CD14-positive monocyte (primary cell): ENCODE measurements around the gene CANT1. TPM values are rescaled to one million over a fixed set of nuclear protein-coding genes. Genes with fewer than 3 reads are reported as not detected.

ENCODE experiments used
- DNase-seq, 3 donors: peaks; one replicate each; pipeline ENCODE4 v3.0.0-alpha.2; 2011 to 2022
- H2AFZ ChIP-seq: 2 replicates; pipeline ENCODE4 v1.6.0; 2012; ENCODE audit warnings: mild to moderate bottlenecking, low read depth, low read length, inconsistent platforms; ENCODE audit not compliant: insufficient read depth, poor library complexity, severe bottlenecking
- H3K27ac ChIP-seq, 2 donors: 1 replicate in 1 of 2; 2 replicates in 1 of 2; pipeline ENCODE4 v1.5.1; 2012 to 2013; ENCODE audit warnings: low read length in 2 of 2, control low read depth in 1 of 2, inconsistent platforms in 1 of 2, low read depth in 1 of 2, mild to moderate bottlenecking in 1 of 2
- H3K27me3 ChIP-seq, 2 donors: one replicate each; pipeline versions ENCODE4 v1.6.0 to v1.6.1; 2011 to 2013; ENCODE audit warnings: low read length in 2 of 2; ENCODE audit not compliant: control insufficient read depth in 2 of 2, insufficient read depth in 2 of 2
- H3K36me3 ChIP-seq, 2 donors: replicated peaks in 1 of 2; 1 replicate in 1 of 2; 2 replicates in 1 of 2; pipeline versions ENCODE4 v1.5.1 to v1.6.1; 2012 to 2013; ENCODE audit warnings: low read length in 2 of 2, control low read depth in 1 of 2, inconsistent platforms in 1 of 2, mild to moderate bottlenecking in 1 of 2; ENCODE audit not compliant: insufficient read depth in 2 of 2, control insufficient read depth in 1 of 2
- H3K4me1 ChIP-seq, 2 donors: 1 replicate in 1 of 2; 2 replicates in 1 of 2; pipeline versions ENCODE4 v1.5.1 to v1.6.1; 2012 to 2013; ENCODE audit warnings: low read length in 2 of 2, control low read depth in 1 of 2, inconsistent platforms in 1 of 2, mild to moderate bottlenecking in 1 of 2, moderate library complexity in 1 of 2; ENCODE audit not compliant: insufficient read depth in 2 of 2, control insufficient read depth in 1 of 2
- H3K4me2 ChIP-seq: replicated peaks from 2 replicates; pipeline ENCODE3; 2012; ENCODE audit warnings: low read length, moderate library complexity, mild to moderate bottlenecking; ENCODE audit not compliant: poor library complexity, severe bottlenecking; ENCODE audit errors: extremely low read depth
- H3K4me3 ChIP-seq, 3 experiments: fragments of 200-600 bp in 1 of 3; sonication (generic) in 1 of 3; replicated peaks in 1 of 3; 1 replicate in 2 of 3; 2 replicates in 1 of 3; pipeline ENCODE4 v1.5.1; 2011 to 2013; ENCODE audit warnings: low read length in 3 of 3, mild to moderate bottlenecking in 3 of 3, control low read depth in 2 of 3, low read depth in 2 of 3, inconsistent platforms in 1 of 3, moderate library complexity in 1 of 3
- H3K79me2 ChIP-seq: 2 replicates; pipeline ENCODE4 v1.6.0; 2012; ENCODE audit warnings: mild to moderate bottlenecking, control low read depth, inconsistent platforms, low read length, moderate library complexity; ENCODE audit not compliant: insufficient read depth
- H3K9ac ChIP-seq: 2 replicates; pipeline ENCODE4 v1.6.0; 2017; ENCODE audit warnings: low read length, mild to moderate bottlenecking; ENCODE audit not compliant: insufficient read depth, poor library complexity, severe bottlenecking
- H3K9me3 ChIP-seq, 2 donors: replicated peaks in 1 of 2; 1 replicate in 1 of 2; 2 replicates in 1 of 2; pipeline versions ENCODE4 v1.5.1 to v1.6.1; 2012 to 2013; ENCODE audit warnings: low read length in 2 of 2, control low read depth in 1 of 2; ENCODE audit not compliant: control insufficient read depth in 1 of 2, insufficient read depth in 1 of 2
- H4K20me1 ChIP-seq: 2 replicates; pipeline ENCODE4 v1.6.0; 2012; ENCODE audit warnings: mild to moderate bottlenecking, low read length, control low read depth, moderate library complexity; ENCODE audit not compliant: insufficient read depth
- H3K27ac Mint-ChIP-seq, 7 donors: one replicate each; pipeline ENCODE4 v1.8.0; 2020; ENCODE audit warnings: mild to moderate bottlenecking in 7 of 7, mixed read lengths in 7 of 7, moderate library complexity in 6 of 7, inconsistent platforms in 2 of 7
- H3K27me3 Mint-ChIP-seq, 3 donors: one replicate each; pipeline ENCODE4 v1.8.0; 2021 to 2022; ENCODE audit warnings: low read depth in 3 of 3, mild to moderate bottlenecking in 3 of 3, mixed read lengths in 3 of 3, moderate library complexity in 3 of 3, inconsistent platforms in 1 of 3
- H3K36me3 Mint-ChIP-seq, 2 donors: one replicate each; pipeline ENCODE4 v1.8.0; 2020; ENCODE audit warnings: mixed read lengths in 2 of 2, inconsistent platforms in 1 of 2, mild to moderate bottlenecking in 1 of 2
- H3K4me1 Mint-ChIP-seq: one replicate; pipeline ENCODE4 v1.8.0; 2020; ENCODE audit warnings: mild to moderate bottlenecking, mixed read lengths
- H3K4me3 Mint-ChIP-seq, 2 donors: one replicate each; pipeline ENCODE4 v1.8.0; 2020; ENCODE audit warnings: mild to moderate bottlenecking in 2 of 2, mixed read lengths in 2 of 2, moderate library complexity in 1 of 2
- H3K9me3 Mint-ChIP-seq, 7 donors: one replicate each; pipeline ENCODE4 v1.8.0; 2020 to 2022; ENCODE audit warnings: mixed read lengths in 7 of 7, mild to moderate bottlenecking in 6 of 7, moderate library complexity in 6 of 7, inconsistent platforms in 2 of 7
- WGBS: methylation state at CpG from one replicate; pipeline ENCODE4 v1.1.5; 2013; ENCODE audit warnings: missing lambda C conversion rate; ENCODE audit not compliant: insufficient coverage; 5-methylcytosine and 5-hydroxymethylcytosine counted together
- intact Hi-C, 2 donors: fragments of 100-400 bp; cut with micrococcal nuclease; formaldehyde crosslinking; loops; one replicate each; pipeline versions ENCODE4 v1.15.0 to v1.15.1; 2023
- polyA plus RNA-seq, 3 donors: library from polyadenylated mRNA; depleted of rRNA in 1 of 3; unstranded in 2 of 3; stranded (reverse) in 1 of 3; fragments of 300-500 nt in 2 of 3; fragments of >200 nt in 1 of 3; fragmentation: Illumina TruSeq in 2 of 3; gene quantifications; 1 replicate in 2 of 3; 2 replicates in 1 of 3; pipeline ENCODE4 v1.2.3, GENCODE V29; 2012 to 2021
- TF ChIP-seq, protein P1 (sequence below): fragments of 200-600 bp; IDR thresholded peaks from one replicate; pipeline ENCODE4 v1.8.0; 2022; ENCODE audit warnings: antibody characterized with exemption, mild to moderate bottlenecking

The CANT1 gene
- polyA plus RNA-seq, 3 donors, result 10.6 to 16.6 (median 14.3) TPM

DNA sequence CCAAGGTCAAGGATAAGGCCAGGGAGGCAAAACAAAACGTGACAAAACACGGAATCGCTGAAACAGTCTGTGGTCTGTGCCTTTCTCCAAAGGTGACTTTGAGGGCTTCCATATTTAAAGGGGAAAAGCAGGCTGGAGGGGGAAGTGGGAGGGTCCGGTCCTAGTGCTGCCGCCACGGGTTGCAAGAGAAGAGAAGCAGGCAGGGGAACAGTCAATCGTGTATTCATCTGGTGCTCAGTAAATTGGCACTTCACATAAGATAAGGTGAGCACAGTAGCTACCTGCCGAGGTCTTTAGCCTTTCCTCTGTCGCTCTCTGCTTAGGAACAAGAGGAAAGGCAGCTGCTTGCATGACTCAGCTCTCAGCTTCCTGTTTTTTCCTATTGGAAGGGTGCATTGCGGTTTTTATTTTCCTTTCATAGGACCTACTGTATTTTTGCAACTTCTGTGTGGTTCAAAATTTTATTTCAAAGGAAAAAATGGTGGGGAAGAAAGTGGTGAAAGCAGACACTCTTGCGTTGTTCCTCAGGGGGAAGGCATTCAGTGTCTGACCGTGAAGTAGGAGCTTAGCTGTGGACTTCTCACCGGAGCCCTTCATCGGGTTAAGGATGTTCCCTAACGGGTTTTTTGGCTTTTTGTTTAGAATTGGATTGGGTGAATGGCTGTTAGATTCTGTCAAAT, 22.8 kb downstream of the CANT1 start:
- Histone ChIP-seq H3K9me3 (no peaks in the 10 kb centered on the region), H3K27me3 (no peaks in the 10 kb centered on the region), H3K4me1 (peaks cover 36 to 45% of the 10 kb centered on the region in 2 donors), H3K4me2 (peak overlapping the region; percentile 81), H3K9ac (peak overlapping the region; percentile 5), H3K27ac (peak overlapping the region; percentile 59 to 74), H3K4me3 (peak overlapping the region; percentile 15 to 67 (median 36)), H3K36me3 (peaks cover 18% of the 10 kb centered on the region in 2 donors), H3K79me2 (no peaks in the 10 kb centered on the region), H4K20me1 (peaks cover 4% of the 10 kb centered on the region), H2AFZ (peak overlapping the region; percentile 7)
- peaks cover 0 to 2% (median 0%) of the 10 kb centered on the region in 7 donors for H3K9me3 Mint-ChIP-seq
- H3K27me3 Mint-ChIP-seq, result no peaks in the 10 kb centered on the region
- peak overlapping the region; percentile 63 to 79 for H3K4me3 Mint-ChIP-seq
- peaks cover 24 to 26% of the 10 kb centered on the region in 2 donors for H3K36me3 Mint-ChIP-seq
- peaks cover 41% of the 10 kb centered on the region for H3K4me1 Mint-ChIP-seq
- peak; percentile 37 to 86 (median 77) for DNase-seq
- intact Hi-C loops, result loop anchor here in 1 of 2 donors (5.0 kb wide), 1 partner anchor 124 kb away; no protein-coding TSS in a partner anchor
- H3K27ac Mint-ChIP-seq, result peak overlapping the region; percentile 70 to 97 (median 95)
- TF ChIP-seq, protein P1, sequence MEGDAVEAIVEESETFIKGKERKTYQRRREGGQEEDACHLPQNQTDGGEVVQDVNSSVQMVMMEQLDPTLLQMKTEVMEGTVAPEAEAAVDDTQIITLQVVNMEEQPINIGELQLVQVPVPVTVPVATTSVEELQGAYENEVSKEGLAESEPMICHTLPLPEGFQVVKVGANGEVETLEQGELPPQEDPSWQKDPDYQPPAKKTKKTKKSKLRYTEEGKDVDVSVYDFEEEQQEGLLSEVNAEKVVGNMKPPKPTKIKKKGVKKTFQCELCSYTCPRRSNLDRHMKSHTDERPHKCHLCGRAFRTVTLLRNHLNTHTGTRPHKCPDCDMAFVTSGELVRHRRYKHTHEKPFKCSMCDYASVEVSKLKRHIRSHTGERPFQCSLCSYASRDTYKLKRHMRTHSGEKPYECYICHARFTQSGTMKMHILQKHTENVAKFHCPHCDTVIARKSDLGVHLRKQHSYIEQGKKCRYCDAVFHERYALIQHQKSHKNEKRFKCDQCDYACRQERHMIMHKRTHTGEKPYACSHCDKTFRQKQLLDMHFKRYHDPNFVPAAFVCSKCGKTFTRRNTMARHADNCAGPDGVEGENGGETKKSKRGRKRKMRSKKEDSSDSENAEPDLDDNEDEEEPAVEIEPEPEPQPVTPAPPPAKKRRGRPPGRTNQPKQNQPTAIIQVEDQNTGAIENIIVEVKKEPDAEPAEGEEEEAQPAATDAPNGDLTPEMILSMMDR, result no peak
- WGBS, result 0% methylated on average over 9 of the region's 15 CpGs

DNA sequence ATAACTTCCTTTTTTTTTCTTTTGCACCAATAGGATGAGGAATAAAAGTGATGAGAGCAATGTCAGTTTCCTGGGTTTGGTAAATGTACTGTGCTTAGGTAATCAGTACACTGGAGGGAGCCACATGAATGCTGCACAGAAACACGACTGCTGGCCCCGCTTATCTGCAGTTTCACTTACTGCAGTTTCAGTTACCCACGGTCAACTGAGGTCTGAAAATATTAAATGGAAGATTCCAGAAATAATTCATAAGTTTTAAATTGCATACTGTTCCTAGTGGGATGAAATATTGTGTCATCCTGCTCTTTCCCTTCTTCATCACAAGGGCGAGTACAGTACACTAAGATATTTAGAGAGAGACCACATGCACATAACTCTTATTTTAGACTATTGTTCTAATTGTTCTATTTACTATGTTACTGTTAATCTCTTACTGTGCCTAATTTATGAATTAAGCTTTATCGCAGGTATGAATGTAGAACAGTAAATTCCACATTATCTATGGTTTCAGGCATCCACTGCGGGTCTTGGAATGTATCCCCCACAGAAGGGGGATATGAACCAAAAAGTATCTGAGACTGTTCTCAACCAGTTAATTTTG, 23.4 kb downstream of the CANT1 start:
- H3K27me3 ChIP-seq, result no peaks in the 10 kb centered on the region
- H2AFZ ChIP-seq, result peak overlapping the region; percentile 7
- TF ChIP-seq, protein P1, result peak; percentile 37
- intact Hi-C loops, result loop anchor here in 1 of 2 donors (5.0 kb wide), 1 partner anchor 124 kb away; no protein-coding TSS in a partner anchor
- WGBS, result 0% methylated on average over 2 of the region's 6 CpGs
- H3K4me3 ChIP-seq, result peak overlapping the region; percentile 15 to 67 (median 36)
- no peaks in the 10 kb centered on the region for H4K20me1 ChIP-seq
- peak overlapping the region; percentile 65 to 74 for H3K27ac ChIP-seq
- peak overlapping the region; percentile 70 to 97 (median 95) for H3K27ac Mint-ChIP-seq
- no peaks in the 10 kb centered on the region for H3K27me3 Mint-ChIP-seq
- peaks cover 11 to 12% of the 10 kb centered on the region in 2 donors for H3K36me3 ChIP-seq
- H3K36me3 Mint-ChIP-seq, result peaks cover 17 to 19% of the 10 kb centered on the region in 2 donors
- H3K79me2 ChIP-seq, result no peaks in the 10 kb centered on the region
- no peaks in the 10 kb centered on the region for H3K9me3 ChIP-seq
- peaks cover 36 to 45% of the 10 kb centered on the region in 2 donors for H3K4me1 ChIP-seq
- DNase-seq, result peak; percentile 73 to 88 (median 84)
- peaks cover 0 to 2% (median 0%) of the 10 kb centered on the region in 7 donors for H3K9me3 Mint-ChIP-seq
- peak overlapping the region; percentile 64 to 79 for H3K4me3 Mint-ChIP-seq
- H3K4me1 Mint-ChIP-seq, result peaks cover 41% of the 10 kb centered on the region
- peak overlapping the region; percentile 5 for H3K9ac ChIP-seq
- peak overlapping the region; percentile 81 for H3K4me2 ChIP-seq
